Fibroblast of skin of abdomen (primary cell): ENCODE measurements around the gene UBE3A.

Experiments used
- DNase-seq: peaks from one replicate; pipeline ENCODE4 v3.0.0-alpha.2; 2013

Gene UBE3A

DNA sequence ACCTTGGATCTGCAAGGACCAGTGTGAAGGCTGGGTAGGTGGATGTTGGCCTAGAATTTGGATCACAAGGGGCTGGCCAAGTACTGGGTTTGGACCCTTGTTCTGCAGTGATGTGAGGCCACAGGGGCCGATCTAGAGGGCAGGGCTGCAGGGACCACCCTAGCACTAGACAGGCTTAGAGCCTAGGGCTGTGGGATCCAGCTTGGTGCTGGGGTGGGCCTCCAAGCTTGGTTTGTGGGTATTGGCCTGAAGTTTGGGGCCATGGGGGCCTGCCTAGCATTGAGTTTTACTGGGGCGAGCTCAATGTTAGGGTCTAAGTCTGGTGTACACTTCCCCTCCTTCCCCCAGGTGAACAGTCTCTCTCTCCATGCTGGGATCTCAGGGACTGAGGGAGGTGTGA is 36.5 kb downstream of the UBE3A start:
- DNase-seq: no peak

DNA sequence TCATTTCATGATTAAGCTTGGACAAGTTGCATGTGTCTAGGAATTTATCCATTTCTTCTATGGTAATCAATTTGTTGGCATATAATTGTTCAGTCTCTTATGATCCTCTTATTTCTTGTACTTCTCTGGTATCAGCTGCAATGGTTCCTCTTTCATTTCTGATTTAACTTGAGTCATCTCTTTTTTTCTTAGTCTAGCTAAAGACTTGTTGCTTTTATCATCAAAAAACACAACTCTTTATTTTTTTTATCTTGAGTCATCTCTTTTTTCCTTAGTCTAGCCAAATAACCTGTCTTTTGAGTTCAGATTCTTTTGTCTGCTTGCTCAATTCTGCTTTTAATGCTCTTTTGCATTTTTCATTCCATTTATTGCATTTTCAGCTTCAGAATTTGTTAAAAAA is 37.3 kb downstream of the UBE3A start:
- no peak for DNase-seq

DNA sequence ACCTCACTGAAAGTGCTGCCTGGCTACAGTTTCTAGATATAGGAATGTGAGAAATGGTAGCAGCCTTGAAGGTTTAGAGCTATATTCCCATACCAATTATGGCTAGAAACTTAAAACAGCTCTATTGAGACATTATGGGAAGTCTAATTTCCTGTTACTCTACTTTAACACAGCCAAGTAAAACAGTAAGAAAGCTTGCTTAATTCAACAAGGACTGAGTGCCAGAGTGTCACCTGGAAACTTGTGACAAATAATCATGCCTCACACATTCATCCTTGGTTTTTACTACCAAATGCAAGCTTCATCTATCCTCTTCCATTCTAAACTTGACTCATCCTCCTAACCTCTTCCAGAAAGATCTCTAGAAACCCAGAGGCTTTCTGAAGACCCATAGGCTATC is 41.7 kb downstream of the UBE3A start:
- no peak for DNase-seq

DNA sequence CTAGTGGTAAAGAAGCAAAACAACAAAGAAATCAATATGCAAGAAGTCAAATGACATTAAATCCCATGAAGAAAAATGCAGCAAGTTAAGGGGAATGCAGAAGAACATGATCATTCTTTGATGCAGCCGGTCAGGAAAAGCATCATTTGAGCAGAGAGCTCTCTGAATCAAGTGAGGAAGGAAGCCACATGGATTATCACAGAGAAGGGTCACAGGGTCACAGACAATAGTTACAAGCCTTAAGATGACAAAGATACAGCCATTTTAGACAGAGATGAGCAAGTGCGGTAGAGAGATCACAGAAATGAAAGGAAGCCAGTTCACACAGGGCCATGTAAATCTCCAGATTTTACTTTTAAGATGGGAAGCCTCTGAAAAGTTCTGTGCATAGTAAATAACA is 43.9 kb downstream of the UBE3A start:
- no peak for DNase-seq

DNA sequence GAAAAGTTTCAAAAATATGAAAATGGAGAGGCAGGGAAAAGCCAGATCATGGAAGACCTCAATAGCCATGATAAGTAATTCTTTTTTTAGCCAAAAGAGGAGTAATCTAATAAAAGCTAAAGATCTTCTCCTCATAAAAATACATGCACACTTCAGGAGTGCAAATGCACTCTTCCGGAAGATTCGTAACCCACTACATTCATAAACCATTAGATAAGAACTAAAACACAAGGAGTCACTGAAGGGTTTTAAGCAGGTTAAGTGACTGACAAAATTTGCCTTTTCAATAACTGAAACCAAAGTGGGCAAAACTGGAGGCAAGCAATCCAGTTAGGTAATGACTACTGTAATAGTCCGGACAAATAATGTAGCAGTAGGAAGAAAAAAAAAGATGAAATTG is 46.0 kb downstream of the UBE3A start:
- no peak for DNase-seq

DNA sequence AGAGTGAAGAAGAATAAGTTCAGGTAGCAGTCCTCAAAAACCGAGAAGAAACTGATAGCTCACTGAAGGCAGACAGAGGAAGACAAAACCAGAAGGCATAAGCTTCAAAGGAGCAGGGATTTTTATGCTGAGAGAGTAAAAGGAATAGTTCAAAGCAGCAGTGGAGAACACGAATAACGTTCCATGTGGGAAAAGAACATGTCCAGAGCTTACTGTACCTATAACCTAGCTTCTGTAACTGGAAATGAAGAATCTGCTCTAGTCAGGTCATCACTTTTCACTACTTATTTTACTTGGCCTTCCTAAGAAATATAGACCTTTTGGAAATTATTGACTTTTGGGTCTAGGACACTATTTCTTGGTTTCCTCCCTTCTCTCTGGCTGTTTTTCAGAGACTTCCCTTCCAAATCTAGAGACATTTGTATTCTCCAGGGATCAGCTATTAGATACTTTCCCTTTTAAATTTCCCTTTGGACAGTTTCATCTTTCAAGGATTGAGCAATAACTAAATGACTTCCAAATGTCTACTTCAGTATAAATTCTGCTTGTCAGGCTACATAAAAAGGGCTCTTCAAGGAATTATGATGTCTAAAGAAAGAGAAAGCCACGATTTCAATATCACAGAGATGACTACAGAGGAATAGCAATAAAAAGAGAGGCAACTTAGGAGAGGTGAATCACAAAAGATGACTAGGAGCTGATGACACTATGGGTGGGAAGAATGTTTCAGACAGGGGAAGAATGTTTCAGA is 46.7 kb downstream of the UBE3A start:
- peak; percentile 92 for DNase-seq

DNA sequence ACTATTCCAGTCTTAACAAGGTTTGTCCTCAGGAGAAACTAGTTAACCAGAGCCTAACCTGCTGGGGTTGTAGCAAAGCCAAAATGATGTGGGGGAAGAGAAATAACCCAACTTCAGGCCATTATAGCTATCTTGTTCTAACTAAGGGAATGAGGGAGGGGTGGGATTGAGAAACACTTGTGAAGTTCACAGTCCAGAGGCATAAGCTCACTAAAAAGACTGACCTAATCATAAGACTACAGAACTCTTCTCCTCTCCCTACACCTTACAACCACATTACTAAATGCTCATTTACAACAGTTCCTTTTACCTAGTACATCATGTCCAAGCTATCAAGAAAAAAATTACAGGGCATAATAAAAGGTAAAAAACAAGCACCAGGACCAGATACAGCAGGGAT is 52.8 kb downstream of the UBE3A start:
- DNase-seq: no peak

DNA sequence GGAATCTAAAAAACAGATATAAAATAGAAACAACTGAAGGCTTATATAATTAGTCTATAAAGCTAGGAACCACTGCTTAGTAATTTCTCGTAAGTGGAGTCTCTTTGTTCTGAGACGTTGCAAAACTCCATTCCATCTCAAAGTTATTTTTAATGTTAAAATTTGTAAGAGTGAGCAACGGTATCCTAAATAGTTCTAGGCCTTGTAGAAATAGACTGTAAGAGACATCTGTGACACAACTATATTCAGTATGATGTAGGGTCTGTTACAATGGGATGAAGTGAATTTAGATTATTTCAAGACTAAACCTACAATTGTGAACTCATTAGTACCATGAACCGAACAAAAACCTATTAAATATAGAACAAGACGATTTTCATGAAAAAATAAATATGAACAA is 57.2 kb downstream of the UBE3A start:
- DNase-seq: no peak

DNA sequence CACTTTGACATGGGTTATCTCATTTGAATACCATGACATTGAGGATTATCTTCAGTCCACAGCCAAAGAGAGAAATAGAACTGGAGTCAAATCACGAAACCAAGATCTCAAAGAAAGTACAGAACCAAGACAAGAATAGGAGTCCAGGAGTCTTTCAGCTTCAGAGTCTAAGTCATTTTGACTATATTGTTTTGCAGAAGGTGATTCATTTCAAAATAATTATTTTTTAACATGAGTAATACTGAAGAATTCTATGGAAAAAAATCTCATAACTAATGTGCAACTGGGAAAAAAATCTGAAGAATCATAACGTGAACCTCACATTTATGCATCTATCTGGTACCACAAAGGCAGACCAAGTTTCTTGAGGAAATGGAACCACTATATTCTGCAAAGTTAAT is 60.3 kb downstream of the UBE3A start:
- peak; percentile 9 for DNase-seq

DNA sequence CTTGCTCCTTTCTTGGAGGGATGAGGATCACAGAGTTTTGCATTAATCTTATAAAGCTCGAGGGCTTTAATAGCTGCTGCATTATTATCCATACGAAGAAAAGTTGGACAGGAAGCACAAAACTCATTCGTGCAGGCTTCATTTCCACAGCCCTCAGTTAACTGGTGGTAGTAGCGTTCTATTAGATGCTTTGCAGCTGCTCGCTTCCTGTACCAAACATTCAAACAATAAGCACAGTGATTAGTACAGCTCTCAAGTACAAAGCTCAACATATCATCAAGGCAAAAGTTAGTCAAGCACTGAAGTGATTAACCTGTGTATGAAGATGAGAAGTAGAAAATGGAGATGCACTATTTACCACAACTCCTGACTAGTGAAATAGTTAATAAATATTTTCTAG is 63.3 kb downstream of the UBE3A start:
- no peak for DNase-seq

DNA sequence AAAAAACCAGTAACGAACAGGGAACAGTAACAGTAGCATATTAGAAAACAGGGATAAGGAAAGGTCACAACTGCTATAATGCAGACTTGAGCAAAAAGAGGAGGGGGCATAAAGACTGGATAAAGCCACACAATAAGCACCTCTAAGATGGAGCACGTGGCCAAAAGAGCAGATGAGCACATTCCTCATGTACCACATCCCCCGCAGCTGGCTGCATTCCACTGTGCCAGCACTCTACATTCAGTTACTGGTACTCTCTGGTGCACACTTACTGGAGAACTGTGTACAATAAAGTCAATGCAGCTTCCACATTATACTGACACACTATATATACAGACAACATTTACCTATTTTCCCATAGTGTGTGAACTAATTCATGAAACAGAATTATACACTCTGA is 64.7 kb downstream of the UBE3A start:
- no peak for DNase-seq

DNA sequence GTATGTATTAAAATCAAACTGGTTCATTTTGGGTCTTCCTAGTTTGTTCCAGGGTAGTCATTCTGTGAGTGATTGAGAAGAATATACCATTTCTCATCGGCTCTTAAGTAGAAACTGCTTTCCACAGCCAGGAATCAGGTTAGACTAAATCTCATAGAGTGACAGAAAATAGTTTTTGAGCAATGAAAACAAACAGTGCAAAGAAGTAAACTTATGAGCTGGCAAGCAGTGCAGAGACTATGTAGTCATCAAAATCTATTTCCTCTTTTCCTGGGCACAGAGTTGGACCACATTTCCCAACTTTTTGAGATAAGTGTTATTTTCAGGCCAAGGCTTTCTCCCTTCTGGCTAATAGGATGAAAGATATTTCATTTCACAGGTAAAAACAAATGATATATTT is 66.5 kb downstream of the UBE3A start:
- DNase-seq: no peak

DNA sequence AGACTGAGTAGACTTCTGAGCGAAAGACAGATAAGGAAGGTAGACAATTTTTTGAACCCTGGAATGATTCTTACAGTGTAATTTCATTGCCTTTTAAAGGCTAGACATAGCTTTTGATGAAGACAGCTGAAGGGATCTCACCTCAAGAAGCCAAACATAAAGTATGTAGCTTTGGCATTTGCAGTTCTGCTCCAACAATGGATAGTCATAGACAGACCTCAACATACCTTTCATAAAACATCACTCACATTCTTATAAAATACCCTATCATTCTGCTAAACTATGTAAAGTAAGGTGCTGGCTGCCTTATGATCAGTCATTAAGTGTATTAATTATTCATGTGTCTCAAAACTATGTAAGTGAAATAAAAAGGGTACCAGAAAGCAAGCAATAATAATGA is 70.0 kb downstream of the UBE3A start:
- peak; percentile 64 for DNase-seq

DNA sequence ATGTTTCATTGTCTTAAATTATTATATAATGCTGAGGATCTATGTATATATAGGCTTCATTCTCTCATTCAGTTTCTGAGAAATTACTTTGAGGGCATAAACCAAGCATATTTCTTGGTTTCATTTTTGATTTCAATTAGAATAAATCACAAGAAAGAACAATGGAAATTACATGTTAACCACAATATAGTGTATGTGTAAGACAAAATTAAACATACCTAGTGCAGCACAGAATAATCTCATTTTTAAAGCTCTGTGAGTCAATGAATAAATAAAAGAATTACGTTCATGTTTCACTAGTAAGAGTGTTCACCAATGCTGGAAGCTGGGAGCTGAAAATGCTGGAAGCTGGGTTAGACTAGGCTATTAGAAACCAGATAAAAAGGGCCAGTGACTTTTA is 72.8 kb downstream of the UBE3A start:
- no peak for DNase-seq

DNA sequence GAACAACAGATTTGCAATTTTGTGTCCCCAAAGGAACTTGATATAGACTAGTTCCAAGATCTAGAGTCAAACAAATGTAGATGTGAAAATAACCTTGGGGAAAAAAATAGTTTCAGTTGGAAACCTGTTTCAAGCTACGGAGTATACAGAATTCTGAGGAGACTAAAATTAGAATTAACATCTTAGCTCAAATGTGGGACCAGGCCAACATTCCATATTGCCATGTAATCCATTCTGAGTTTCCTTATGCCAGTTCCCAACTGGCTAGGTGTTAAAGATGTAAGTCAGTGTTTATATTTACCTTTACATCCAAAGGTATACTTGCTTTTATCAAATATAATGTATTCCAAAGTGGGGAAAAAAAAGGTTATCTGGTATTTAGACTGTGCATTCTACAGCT is 76.3 kb downstream of the UBE3A start:
- DNase-seq: no peak

DNA sequence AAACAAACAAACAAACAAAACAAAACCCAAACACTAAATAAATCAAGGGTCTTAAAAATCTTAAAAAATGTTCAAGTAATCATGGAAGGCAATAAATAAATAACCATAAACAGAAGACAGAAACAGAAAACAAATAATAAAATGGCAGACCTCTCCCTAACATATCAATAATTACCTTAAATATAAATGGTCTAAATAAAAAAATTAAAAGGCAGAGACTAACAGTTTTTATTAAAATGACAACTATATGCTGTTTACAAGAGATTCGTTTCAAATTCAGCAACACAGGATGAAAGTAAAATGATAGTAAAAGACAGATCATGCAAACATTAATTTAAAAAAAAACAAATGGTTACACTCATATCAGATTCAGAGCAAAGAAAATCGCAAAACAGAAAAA is 91.1 kb downstream of the UBE3A start:
- DNase-seq: no peak

DNA sequence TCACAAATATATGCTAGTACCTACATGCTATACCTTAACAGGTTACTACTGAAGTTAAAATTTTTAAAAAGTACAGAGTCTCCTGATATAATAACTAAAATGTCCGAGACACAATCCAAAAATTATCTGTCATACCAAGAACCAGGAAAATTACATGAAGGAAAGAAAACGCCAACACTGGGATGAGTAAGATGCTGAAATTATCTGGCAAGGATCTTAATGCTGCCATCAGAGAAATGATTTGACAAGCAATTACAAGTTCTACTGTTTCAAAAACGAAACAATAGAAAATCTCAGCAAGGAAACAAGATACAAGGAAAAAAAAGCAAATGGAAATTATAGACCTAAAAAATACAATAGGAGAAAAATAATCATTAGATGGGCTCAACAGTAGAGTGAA is 92.5 kb downstream of the UBE3A start:
- no peak for DNase-seq

DNA sequence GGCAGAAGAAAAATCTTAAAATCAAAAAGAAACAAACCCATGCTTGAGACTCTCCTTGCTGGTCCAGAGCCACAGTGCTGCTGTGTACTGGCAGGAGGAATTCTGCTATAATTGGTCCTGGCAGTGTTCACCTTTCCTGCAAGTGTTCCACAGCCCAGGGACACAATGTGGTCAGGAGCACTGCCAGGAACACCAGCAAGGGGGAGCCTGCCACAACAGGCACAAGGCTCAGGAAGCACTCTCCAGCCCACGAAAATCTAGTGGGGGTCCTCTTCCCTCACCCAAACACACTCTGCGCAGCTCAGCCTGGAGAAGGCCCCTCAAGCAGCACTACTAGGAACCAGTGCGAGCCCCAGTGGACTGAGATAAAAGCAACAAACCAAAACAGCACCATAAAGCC is 92.9 kb downstream of the UBE3A start:
- DNase-seq: peak; percentile 17

DNA sequence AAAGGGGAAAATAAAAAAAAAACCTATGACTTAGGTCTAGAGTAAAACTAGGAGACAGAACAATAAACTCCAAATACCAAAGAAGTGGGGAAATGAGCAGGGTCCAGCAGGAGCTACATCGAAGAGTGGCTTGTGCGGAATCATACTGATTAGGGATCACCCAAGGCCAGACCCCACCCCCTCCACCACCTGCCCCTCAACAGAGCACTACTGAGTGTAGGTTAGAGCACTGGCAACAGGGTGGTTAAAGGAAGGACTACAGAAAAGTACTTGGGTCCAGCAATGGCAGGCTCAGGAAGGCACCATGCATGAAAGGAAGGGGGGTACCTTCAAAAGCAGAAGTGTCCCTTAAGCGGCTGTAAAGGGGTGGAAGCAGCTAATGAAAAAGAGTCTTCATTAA is 96.2 kb downstream of the UBE3A start:
- no peak for DNase-seq

DNA sequence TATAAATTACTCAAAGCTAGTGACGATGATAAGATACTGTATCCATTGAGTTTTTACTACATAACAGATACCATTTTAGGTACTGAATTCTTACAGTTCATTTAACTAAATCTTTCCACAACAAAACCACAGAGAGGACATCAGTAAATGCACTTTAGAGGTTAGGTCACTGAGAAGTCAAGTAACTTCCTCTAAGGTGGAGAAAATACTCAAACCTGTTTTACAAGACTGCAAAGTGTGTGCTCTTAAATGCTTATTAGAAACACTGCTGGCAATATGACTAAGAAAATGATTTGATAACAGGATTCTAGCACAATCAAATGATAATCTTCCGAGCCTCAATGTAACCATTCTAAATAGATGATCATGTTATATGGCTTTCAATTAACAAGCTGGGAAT is 99.4 kb downstream of the UBE3A start:
- DNase-seq: no peak

DNA sequence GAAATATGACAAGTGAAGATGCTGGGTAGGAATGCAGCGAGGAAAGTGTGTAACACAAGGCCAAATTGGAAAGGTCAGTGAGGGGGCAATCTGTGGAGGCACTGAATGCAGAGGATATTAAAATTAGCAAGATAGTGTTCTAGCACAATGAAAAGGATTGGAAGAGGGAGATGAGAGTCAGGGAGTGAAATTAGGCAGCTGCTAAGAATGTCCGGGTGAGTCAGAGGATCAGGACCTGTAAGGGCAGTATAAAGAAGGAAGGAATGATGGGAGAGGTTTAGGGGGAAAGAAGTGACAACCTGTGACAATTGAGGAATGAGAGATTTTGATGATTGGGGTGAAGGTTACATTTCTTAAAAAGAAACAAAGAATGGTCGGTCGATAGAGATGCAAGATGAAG is 103.5 kb downstream of the UBE3A start:
- no peak for DNase-seq

DNA sequence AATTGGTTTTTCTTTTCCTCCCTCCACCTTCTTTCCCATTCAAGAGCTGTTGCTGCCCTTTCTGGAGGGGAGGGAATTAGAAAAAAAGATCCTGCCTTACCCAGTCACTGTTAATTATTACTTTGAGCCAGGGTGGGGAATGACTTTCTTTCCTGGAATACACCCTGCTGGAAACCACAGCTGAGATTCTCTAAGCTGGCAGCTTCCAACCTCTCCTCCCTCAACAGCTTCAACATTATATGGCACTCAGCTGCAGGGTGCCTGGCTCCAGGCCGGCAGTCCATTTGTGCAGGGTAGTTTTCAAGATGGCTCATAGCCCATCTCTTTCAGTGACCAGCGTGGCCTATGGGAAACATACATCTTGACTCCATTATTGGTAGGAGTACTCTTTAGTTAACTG is 105.8 kb downstream of the UBE3A start:
- DNase-seq: no peak

DNA sequence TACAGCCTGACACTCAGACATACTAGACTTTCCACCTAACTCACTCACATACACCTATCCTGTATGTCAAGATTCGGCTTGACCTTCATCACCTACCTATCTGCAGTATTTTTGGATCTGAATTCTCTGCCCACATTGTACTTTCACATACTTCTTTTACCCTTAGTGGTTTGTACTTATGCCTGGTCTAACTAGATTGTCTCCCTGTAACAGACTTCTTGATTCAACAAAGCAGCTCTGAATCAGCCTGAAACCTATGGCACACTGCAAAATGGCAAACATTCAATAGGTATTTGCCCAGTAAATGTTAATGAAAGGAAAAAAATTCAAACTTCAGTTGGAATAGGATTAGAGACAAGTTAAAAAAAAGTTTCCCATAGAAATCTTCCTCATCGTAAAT is 106.5 kb downstream of the UBE3A start:
- DNase-seq: no peak

DNA sequence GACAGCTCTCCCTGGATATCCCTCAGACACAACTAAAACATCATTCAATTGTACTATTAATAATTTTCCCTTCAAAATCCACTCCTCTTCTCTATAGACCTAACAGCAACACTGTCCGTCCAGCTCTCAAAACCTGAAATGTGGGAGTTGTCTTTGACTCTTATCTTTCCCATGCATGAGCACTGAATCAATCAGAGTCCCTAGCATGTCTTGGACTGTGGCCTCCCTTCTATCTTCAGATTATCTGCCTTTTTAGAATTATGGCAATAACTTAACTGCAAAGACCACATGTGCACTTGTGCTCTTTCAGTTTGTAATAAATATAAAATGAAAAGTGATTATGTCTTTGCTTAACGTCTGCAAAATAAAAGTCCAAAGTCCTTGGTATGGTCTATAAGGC is 107.0 kb downstream of the UBE3A start:
- DNase-seq: no peak

DNA sequence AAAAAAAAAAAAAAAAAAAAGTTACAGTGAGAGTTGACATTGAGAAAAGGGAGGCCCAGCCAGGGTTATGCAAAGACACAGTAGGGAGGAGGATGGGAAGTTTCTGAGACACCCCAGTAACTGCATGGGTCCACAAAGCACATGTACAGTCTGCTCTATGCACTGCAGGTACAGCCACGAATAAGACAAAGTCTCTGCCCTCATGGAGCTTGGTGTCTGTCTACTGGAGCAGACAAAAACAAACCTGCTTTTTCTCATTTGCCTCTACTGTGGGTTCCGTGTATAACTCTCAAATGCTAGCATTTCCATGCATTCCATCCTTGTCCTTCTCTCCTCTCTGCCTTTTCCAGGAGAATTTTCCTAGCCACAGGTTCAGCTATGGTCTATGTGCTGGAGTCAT is 107.4 kb downstream of the UBE3A start:
- DNase-seq: no peak
